Measurements from ENCODE around the gene RALGAPA1. TPM values are rescaled to one million over a fixed set of nuclear protein-coding genes. Genes with fewer than 3 reads are reported as not detected.
"Not testable (repeated sequence)": the region's sequence is repeated elsewhere in the genome, so short reads cannot be mapped to it uniquely, and the experiment has no call there.

Gene RALGAPA1
- total RNA-seq, 4 donors from 2014 or later = 44.1 to 138 (median 108) TPM

DNA sequence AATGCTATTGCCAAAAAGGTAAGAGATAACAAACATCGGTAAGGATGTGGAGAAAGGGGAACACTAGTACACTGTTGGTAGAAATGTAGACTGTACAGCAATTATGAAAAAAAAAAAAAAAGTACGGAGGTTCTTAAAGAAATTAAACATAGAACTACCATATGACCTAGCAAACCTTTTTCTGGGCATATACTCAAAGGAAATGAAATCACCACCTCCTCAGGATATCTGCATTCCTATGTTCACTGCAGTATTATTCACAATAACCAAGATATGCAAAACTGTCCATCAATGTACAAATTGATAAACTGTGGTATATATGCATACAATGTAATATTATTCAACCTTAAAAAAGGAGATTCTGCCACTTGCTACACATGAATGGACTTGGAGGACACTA, 214.5 kb downstream of the RALGAPA1 start:
- TF ChIP-seq POLR2A (IDR thresholded peaks at IDR 0.05) = no peak
- TF ChIP-seq, protein P1, sequence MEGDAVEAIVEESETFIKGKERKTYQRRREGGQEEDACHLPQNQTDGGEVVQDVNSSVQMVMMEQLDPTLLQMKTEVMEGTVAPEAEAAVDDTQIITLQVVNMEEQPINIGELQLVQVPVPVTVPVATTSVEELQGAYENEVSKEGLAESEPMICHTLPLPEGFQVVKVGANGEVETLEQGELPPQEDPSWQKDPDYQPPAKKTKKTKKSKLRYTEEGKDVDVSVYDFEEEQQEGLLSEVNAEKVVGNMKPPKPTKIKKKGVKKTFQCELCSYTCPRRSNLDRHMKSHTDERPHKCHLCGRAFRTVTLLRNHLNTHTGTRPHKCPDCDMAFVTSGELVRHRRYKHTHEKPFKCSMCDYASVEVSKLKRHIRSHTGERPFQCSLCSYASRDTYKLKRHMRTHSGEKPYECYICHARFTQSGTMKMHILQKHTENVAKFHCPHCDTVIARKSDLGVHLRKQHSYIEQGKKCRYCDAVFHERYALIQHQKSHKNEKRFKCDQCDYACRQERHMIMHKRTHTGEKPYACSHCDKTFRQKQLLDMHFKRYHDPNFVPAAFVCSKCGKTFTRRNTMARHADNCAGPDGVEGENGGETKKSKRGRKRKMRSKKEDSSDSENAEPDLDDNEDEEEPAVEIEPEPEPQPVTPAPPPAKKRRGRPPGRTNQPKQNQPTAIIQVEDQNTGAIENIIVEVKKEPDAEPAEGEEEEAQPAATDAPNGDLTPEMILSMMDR (IDR thresholded peaks at IDR 0.05) = no peak
- DNase-seq = no peak
- Histone ChIP-seq H3K27me3 (no peaks in the 10 kb centered on the region), H3K9me3 (peaks cover 0 to 3% of the 10 kb centered on the region in 2 donors), H3K36me3 (no peaks in the 10 kb centered on the region), H3K4me3 (no peak overlapping the region), H3K27ac (no peak overlapping the region), H3K4me1 (no peaks in the 10 kb centered on the region)
- intact Hi-C loops (cut with DNase I; ENCODE audit: low total_unique reads) = no loop called here

DNA sequence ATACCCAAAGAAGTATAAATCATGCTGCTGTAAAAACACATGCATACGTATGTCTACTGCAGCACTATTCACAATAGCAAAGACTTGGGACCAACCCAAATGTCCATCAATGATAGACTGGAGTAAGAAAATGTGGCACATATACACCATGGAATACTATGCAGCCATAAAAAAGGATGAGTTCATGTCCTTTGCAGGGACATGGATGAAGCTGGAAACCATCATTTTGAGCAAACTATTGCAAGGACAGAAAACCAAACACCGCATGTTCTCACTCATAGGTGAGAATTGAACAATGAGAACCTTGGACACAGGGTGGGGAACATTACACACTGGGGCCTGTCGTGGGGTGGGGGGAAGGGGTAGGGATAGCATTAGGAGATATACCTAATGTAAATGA, 221.7 kb downstream of the RALGAPA1 start:
- DNase-seq; H3K27ac ChIP-seq; intact Hi-C loops (cut with DNase I; ENCODE audit: low total_unique reads); H3K4me1 ChIP-seq; H3K27me3 ChIP-seq; H3K36me3 ChIP-seq; H3K9me3 ChIP-seq; H3K4me3 ChIP-seq: not testable (repeated sequence)

DNA sequence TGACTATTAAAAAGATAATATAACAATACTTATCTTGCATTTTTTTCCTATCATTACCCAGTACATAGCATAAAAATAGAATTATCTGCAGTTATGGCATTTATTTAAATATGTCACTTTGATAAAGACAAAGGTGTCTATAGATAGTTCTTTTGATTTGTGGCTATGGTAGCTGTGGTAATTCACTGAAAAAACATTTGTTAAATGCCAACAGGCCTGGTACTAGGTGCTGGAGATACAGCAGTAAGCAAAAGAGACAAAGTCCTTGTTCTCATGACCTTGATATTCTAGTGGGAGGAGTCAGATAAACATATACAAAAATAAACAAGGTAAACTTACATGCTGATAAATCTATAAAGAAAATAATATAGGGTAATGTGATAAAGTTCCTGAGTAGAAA, 230.5 kb downstream of the RALGAPA1 start:
- Histone ChIP-seq H3K27ac (no peak overlapping the region), H3K36me3 (no peaks in the 10 kb centered on the region), H3K4me3 (no peak overlapping the region), H3K4me1 (no peaks in the 10 kb centered on the region), H3K9me3 (no peaks in the 10 kb centered on the region), H3K27me3 (no peaks in the 10 kb centered on the region)
- TF ChIP-seq POLR2A (IDR thresholded peaks at IDR 0.05) = no peak
- TF ChIP-seq, protein P1 (IDR thresholded peaks at IDR 0.05) = no peak
- DNase-seq = no peak
- intact Hi-C loops (cut with DNase I; ENCODE audit: low total_unique reads) = no loop called here

DNA sequence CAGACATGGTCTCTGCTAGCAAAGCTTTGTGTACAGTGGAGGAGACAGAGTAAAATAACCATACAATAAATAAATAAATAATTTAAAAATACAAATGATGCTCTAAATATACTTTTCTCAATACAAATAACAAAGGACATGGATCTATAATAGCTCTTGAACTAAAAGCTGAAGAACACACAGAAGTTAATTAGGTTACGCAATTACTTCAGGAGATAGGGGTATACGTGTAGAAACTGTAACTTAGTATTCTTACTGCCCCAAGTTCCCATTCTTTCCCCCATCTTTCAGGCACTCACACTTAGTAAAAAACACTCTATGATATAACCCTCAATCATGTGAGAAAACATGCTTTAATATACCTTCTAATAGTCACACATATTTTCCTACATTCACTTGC, 231.0 kb downstream of the RALGAPA1 start:
- DNase-seq = no peak
- Histone ChIP-seq H3K27me3 (no peaks in the 10 kb centered on the region), H3K9me3 (no peaks in the 10 kb centered on the region), H3K27ac (no peak overlapping the region), H3K4me1 (no peaks in the 10 kb centered on the region), H3K4me3 (no peak overlapping the region), H3K36me3 (no peaks in the 10 kb centered on the region)
- TF ChIP-seq, protein P1 (IDR thresholded peaks at IDR 0.05) = no peak
- no peak for TF ChIP-seq POLR2A (IDR thresholded peaks at IDR 0.05)
- intact Hi-C loops (cut with DNase I; ENCODE audit: low total_unique reads) = no loop called here

DNA sequence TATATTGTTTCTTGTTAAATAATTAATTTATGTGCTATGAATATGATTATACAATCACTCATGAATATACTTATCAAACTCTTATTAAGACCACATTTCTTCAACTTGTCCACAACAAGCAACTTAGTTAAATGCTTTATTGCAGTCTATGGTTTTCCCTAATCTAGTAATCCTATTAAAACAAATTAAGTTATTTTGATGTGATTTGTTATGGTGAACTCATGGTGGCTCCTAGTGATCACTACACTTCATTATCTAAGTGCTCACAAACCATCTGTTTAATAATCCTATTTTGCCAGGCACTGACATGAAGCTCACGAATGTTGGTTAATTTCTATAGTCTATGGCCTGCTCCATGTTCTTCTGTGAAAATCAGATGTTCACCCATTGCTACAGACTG, 232.2 kb downstream of the RALGAPA1 start:
- H3K4me1 ChIP-seq = no peaks in the 10 kb centered on the region
- H3K27ac ChIP-seq = no peak overlapping the region
- H3K9me3 ChIP-seq = no peaks in the 10 kb centered on the region
- no peaks in the 10 kb centered on the region for H3K36me3 ChIP-seq
- intact Hi-C loops (cut with DNase I; ENCODE audit: low total_unique reads) = no loop called here
- TF ChIP-seq POLR2A (IDR thresholded peaks at IDR 0.05) = no peak
- TF ChIP-seq, protein P1 (IDR thresholded peaks at IDR 0.05) = no peak
- no peak for DNase-seq
- no peak overlapping the region for H3K4me3 ChIP-seq
- H3K27me3 ChIP-seq = no peaks in the 10 kb centered on the region

DNA sequence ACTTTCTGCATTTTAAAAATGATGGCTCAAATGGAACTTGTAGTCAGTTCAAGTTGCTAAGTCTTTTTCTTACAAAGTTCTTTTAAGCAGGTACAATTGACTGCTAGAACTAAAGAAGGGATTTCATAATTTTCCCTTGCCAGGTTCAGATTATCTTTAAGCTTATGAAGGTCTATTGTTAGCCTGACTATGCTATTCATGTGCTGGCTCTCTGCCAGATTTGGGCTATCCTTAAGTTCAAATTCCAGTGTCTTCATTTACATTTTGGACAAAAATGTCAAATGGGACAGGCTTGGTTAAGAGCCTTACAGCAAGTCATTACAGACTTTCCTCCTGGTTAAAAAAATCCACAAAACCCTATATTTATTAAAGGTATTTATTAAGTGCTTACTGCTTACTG, 232.8 kb downstream of the RALGAPA1 start:
- intact Hi-C loops (cut with DNase I; ENCODE audit: low total_unique reads) = no loop called here
- TF ChIP-seq, protein P1 (IDR thresholded peaks at IDR 0.05) = no peak
- TF ChIP-seq POLR2A (IDR thresholded peaks at IDR 0.05) = no peak
- Histone ChIP-seq H3K36me3 (no peaks in the 10 kb centered on the region), H3K27ac (no peak overlapping the region), H3K4me1 (no peaks in the 10 kb centered on the region), H3K9me3 (no peaks in the 10 kb centered on the region), H3K27me3 (no peaks in the 10 kb centered on the region), H3K4me3 (no peak overlapping the region)
- no peak for DNase-seq
